K562 (cell line): Measurements from ENCODE around the gene SFMBT2. TPM values are rescaled to one million over a fixed set of nuclear protein-coding genes. Genes with fewer than 3 reads are reported as not detected.

Source experiments
- ATAC-seq: fragments of 200-7000 bp; cut with Tn5 transposase; 3 replicates; pipeline ENCODE4 v1.9.1; 2020; ENCODE audit warnings: moderate library complexity
- Bru-seq: library from RNA; stranded (reverse); fragments of 400-500 nt; gene quantifications from one replicate; lab custom pipeline; 2021; lab: Mats Ljungman, UMichigan
- BruChase-seq, 2 experiments: library from RNA; stranded (reverse); fragments of 400-500 nt; gene quantifications; one replicate each; lab custom pipeline; 2021; lab: Mats Ljungman, UMichigan
- BruUV-seq: library from RNA; stranded (reverse); fragments of 400-500 nt; replicated peaks from 2 replicates; lab custom pipeline; 2021; lab: Mats Ljungman, UMichigan
- CTCF ChIA-PET: fragments of 300-600 bp; formaldehyde crosslinking; extraction: SDS; loops from one replicate; lab custom pipeline; 2021; ENCODE audit warnings: low intra/inter-chr PET ratio; lab: Yijun Ruan, JAX
- POLR2A ChIA-PET: fragments of 300-600, 350-650 bp; sonication (Branson Sonifier 250); formaldehyde crosslinking; extraction: SDS; loops from one replicate; lab custom pipeline; 2021; ENCODE audit warnings: antibody characterized with exemption, inconsistent platforms; lab: Yijun Ruan, JAX
- DNase-seq, 4 experiments: peaks; one replicate each; pipeline versions ENCODE4 v3.0.0 to v3.0.0-alpha.2; 2011 to 2018; ENCODE audit warnings: low spot score in 3 of 4, mixed read lengths in 3 of 4; ENCODE audit errors: extremely low read depth in 1 of 4
- FAIRE-seq: peaks from 2 replicates; lab custom pipeline; 2011; peaks lifted over from hg19 to GRCh38; lab: Jason Lieb, UNC
- H2AFZ ChIP-seq: 2 replicates; pipeline ENCODE4 v1.6.0; 2011; ENCODE audit warnings: low read depth, low read length, control low read depth, inconsistent platforms
- H3K27ac ChIP-seq: fragments of 200-600 bp; 3 replicates; pipeline ENCODE4 v1.8.0; 2011; ENCODE audit warnings: low read depth, mild to moderate bottlenecking, control low read depth, inconsistent platforms, low read length, moderate library complexity, mixed read lengths; ENCODE audit errors: extremely low read depth
- H3K27me3 ChIP-seq, 2 experiments: fragments of 300-600 bp in 1 of 2; 2 replicates in 1 of 2; 3 replicates in 1 of 2; pipeline versions ENCODE4 v1.6.0 to v1.8.0; 2011; ENCODE audit warnings: inconsistent platforms in 2 of 2, low read length in 2 of 2, mild to moderate bottlenecking in 1 of 2, mixed read lengths in 1 of 2, moderate library complexity in 1 of 2; ENCODE audit not compliant: control insufficient read depth in 2 of 2, insufficient read depth in 2 of 2
- H3K36me3 ChIP-seq: fragments of 300-600 bp; 3 replicates; pipeline ENCODE4 v1.8.0; 2011; ENCODE audit warnings: mild to moderate bottlenecking, low read length, inconsistent platforms; ENCODE audit not compliant: control insufficient read depth, insufficient read depth
- H3K4me1 ChIP-seq, 2 experiments: fragments of 200-600 bp in 1 of 2; replicated peaks in 1 of 2; 2 replicates in 1 of 2; 3 replicates in 1 of 2; pipeline versions ENCODE4 v1.5.1 to v1.8.0; 2011; ENCODE audit warnings: inconsistent platforms in 2 of 2, low read length in 2 of 2, mild to moderate bottlenecking in 1 of 2, mixed read lengths in 1 of 2, moderate library complexity in 1 of 2; ENCODE audit not compliant: control insufficient read depth in 2 of 2, insufficient read depth in 2 of 2
- H3K4me2 ChIP-seq: 2 replicates; pipeline ENCODE4 v1.6.1; 2011; ENCODE audit warnings: low read length, control low read depth, inconsistent platforms, mixed read lengths; ENCODE audit not compliant: insufficient read depth
- H3K4me3 ChIP-seq: fragments of 200-600 bp; sonication (generic), shearing (Covaris generic); 2 replicates; pipeline ENCODE4 v1.5.1; 2016; ENCODE audit warnings: control low read depth, inconsistent platforms
- H3K79me2 ChIP-seq: fragments of 200-600 bp; 3 replicates; pipeline ENCODE4 v1.8.0; 2011; ENCODE audit warnings: low read length, inconsistent platforms; ENCODE audit not compliant: control insufficient read depth, insufficient read depth
- H3K9ac ChIP-seq, 2 experiments: 2 replicates each; pipeline versions ENCODE4 v1.6.0 to v1.6.1; 2011; ENCODE audit warnings: low read depth in 2 of 2, low read length in 2 of 2, control low read depth in 1 of 2, inconsistent platforms in 1 of 2, mild to moderate bottlenecking in 1 of 2, mixed read lengths in 1 of 2; ENCODE audit not compliant: insufficient read depth in 1 of 2
- H3K9me1 ChIP-seq: one replicate; pipeline ENCODE4 v1.6.0; 2011; ENCODE audit warnings: inconsistent platforms, mild to moderate bottlenecking, low read length, moderate library complexity; ENCODE audit not compliant: control insufficient read depth, insufficient read depth
- H3K9me3 ChIP-seq: replicated peaks from 2 replicates; pipeline ENCODE4 v1.5.1; 2011; ENCODE audit warnings: low read depth, low read length, inconsistent platforms; ENCODE audit not compliant: control insufficient read depth, insufficient read depth
- H4K20me1 ChIP-seq: replicated peaks from 2 replicates; pipeline ENCODE4 v1.6.1; 2011; ENCODE audit warnings: low read length, inconsistent platforms, mixed read lengths; ENCODE audit not compliant: control insufficient read depth, insufficient read depth
- HDAC6 ChIP-seq: IDR thresholded peaks from 2 replicates; pipeline ENCODE4 v1.6.1; 2012; ENCODE audit warnings: low read depth, mild to moderate bottlenecking, control low read depth, inconsistent platforms, low read length, moderate library complexity
- L3MBTL2 ChIP-seq: fragments of 450-650 bp; IDR thresholded peaks from 2 replicates; pipeline ENCODE4 v1.6.1; 2016; ENCODE audit warnings: mild to moderate bottlenecking, moderate library complexity
- MEIS2 ChIP-seq: fragments of 450-650 bp; IDR thresholded peaks from 2 replicates; pipeline ENCODE4 v1.6.1; 2014; ENCODE audit warnings: mild to moderate bottlenecking; ENCODE audit not compliant: partially characterized antibody
- PCBP1 ChIP-seq: fragments of 200-400 bp; formaldehyde crosslinking; IDR thresholded peaks from 2 replicates; pipeline ENCODE4 v1.6.1; 2018; ENCODE audit warnings: mild to moderate bottlenecking, low read depth, low read length; ENCODE audit not compliant: poor library complexity, severe bottlenecking
- WGBS: fragments of 100-300 bp; shearing (Covaris generic); methylation state at CpG from one replicate; pipeline ENCODE4 v1.1.6; 2016; ENCODE audit warnings: low coverage, mixed read lengths; ENCODE audit not compliant: insufficient coverage; ENCODE audit errors: missing lambda C conversion rate; 5-methylcytosine and 5-hydroxymethylcytosine counted together
- in situ Hi-C: fragments of 300-500 bp; cut with MboI; formaldehyde crosslinking; loops from 4 replicates; pipeline ENCODE4 v1.15.0; 2018; ENCODE audit warnings: inconsistent platforms, mixed read lengths
- intact Hi-C: fragments of 100-400 bp; cut with micrococcal nuclease; formaldehyde crosslinking; loops from 2 replicates; pipeline ENCODE4 v1.14.2; 2022
- long read RNA-seq, 3 experiments: library from polyadenylated mRNA in 2 of 3; library from RNA in 1 of 3; unstranded in 2 of 3; stranded (forward) in 1 of 3; transcript quantifications; one replicate each; pipeline ENCODE4 v2.0.0, GENCODE V29; 2019 to 2022
- polyA minus RNA-seq, 3 experiments: library from RNA; depleted of rRNA, polyadenylated mRNA; stranded (reverse); fragments of >200 nt; gene quantifications; 2 replicates each; pipeline ENCODE4 v1.2.3, GENCODE V29; 2011
- polyA plus RNA-seq, 8 experiments: library from polyadenylated mRNA; depleted of rRNA in 4 of 8; stranded (reverse) in 5 of 8; unstranded in 3 of 8; fragments of >200 nt; fragmentation: Nextera tagmentation in 2 of 8; fragmentation: Illumina TruSeq in 1 of 8; extraction: Ambion mirVana in 2 of 8; extraction: Trizol in 1 of 8; gene quantifications; 2 replicates each; pipeline versions ENCODE4 v1.2.1 to v1.2.3, GENCODE V29; 2011 to 2014; ENCODE audit warnings: inconsistent platforms in 1 of 8, missing spikeins in 1 of 8
- total RNA-seq, 7 experiments: library from RNA; depleted of rRNA in 6 of 7; stranded (reverse); fragments of >200 nt in 6 of 7; fragmentation: Illumina TruSeq in 2 of 7; extraction: Trizol in 2 of 7; gene quantifications; 2 replicates each; pipeline versions ENCODE4 v1.2.1 to v1.2.3, GENCODE V29; 2011 to 2021; ENCODE audit warnings: low replicate concordance in 1 of 7
- TF ChIP-seq, protein P1 (sequence below), 3 experiments: IDR thresholded peaks in 2 of 3; conservative IDR thresholded peaks in 1 of 3; 2 replicates each; pipeline ENCODE4 v1.5.1; 2011 to 2012; ENCODE audit warnings: low read length in 3 of 3, mild to moderate bottlenecking in 3 of 3, control low read depth in 2 of 3, improper control_type of control experiment in 1 of 3, inconsistent platforms in 1 of 3, low read depth in 1 of 3, mixed read lengths in 1 of 3, moderate library complexity in 1 of 3; ENCODE audit not compliant: insufficient read depth in 2 of 3
- TF ChIP-seq, protein P2 (sequence below): fragments of 450-650 bp; IDR thresholded peaks from 2 replicates; pipeline ENCODE4 v1.6.1; 2016; ENCODE audit warnings: antibody characterized with exemption

Gene SFMBT2
- 51.8 and 114 TPM in 2 replicates for total RNA-seq (2011; cell fraction: chromatin; rRNA removed; ENCODE audit: low replicate concordance)
- total RNA-seq (2011; cell fraction: nucleolus; rRNA removed), result 23.8 and 29.5 TPM in 2 replicates
- total RNA-seq (2011; cell fraction: nucleoplasm; rRNA removed), result 50.7 and 67.7 TPM in 2 replicates
- total RNA-seq (2014; rRNA removed) (5.2 and 6.4 TPM in 2 replicates), total RNA-seq (2014; rRNA removed; fragmentation: Illumina TruSeq; extraction: Trizol) (9.6 and 9.9 TPM in 2 replicates), total RNA-seq (2015; rRNA removed; fragmentation: Illumina TruSeq; extraction: Trizol) (7.3 and 7.6 TPM in 2 replicates), total RNA-seq (2021) (12.1 and 13.6 TPM in 2 replicates), polyA plus RNA-seq (2011; rRNA removed) (8.4 and 10.0 TPM in 2 replicates), polyA plus RNA-seq (2014; fragmentation: Illumina TruSeq; extraction: Trizol) (7.8 and 9.2 TPM in 2 replicates), polyA plus RNA-seq (2014; fragmentation: Nextera tagmentation; extraction: Ambion mirVana) (1 to 10 TPM; 1.2 TPM), polyA plus RNA-seq (2014; rRNA removed) (6.2 and 6.5 TPM in 2 replicates), polyA minus RNA-seq (2011; rRNA and poly(A)+ RNA removed) (17.7 and 30.0 TPM in 2 replicates), Bru-seq, nascent RNA (percentile 81 among the genes with signal in this experiment), BruChase-seq, experiment 1, labeled RNA remaining after a 2-hour chase (percentile 80 among the genes with signal in this experiment), BruChase-seq, experiment 2, labeled RNA remaining after a 6-hour chase (percentile 80 among the genes with signal in this experiment)
- 4.1 and 7.4 TPM in 2 replicates for polyA plus RNA-seq (2011; cell fraction: cytosol; rRNA removed)
- 23.9 and 27.9 TPM in 2 replicates for polyA plus RNA-seq (2011; cell fraction: nucleus; rRNA removed)
- 5.0 and 6.9 TPM in 2 replicates for polyA plus RNA-seq (2012)
- polyA minus RNA-seq (2011; cell fraction: cytosol; rRNA and poly(A)+ RNA removed), result 8.5 and 9.5 TPM in 2 replicates
- polyA minus RNA-seq (2011; cell fraction: nucleus; rRNA and poly(A)+ RNA removed), result 18.8 and 35.8 TPM in 2 replicates
- long read RNA-seq, experiment 1, partial matches to known transcripts, result 8 of 24 reads
- long read RNA-seq, experiment 1, other reads (novel, unspliced or antisense), result 16 of 24 reads
- long read RNA-seq, experiment 2, partial matches to known transcripts, result 0 of 4 reads
- long read RNA-seq, experiment 2, other reads (novel, unspliced or antisense), result 4 of 4 reads
- long read RNA-seq, experiment 3, partial matches to known transcripts, result 0 of 1 reads
- long read RNA-seq, experiment 3, other reads (novel, unspliced or antisense), result 1 of 1 reads

DNA sequence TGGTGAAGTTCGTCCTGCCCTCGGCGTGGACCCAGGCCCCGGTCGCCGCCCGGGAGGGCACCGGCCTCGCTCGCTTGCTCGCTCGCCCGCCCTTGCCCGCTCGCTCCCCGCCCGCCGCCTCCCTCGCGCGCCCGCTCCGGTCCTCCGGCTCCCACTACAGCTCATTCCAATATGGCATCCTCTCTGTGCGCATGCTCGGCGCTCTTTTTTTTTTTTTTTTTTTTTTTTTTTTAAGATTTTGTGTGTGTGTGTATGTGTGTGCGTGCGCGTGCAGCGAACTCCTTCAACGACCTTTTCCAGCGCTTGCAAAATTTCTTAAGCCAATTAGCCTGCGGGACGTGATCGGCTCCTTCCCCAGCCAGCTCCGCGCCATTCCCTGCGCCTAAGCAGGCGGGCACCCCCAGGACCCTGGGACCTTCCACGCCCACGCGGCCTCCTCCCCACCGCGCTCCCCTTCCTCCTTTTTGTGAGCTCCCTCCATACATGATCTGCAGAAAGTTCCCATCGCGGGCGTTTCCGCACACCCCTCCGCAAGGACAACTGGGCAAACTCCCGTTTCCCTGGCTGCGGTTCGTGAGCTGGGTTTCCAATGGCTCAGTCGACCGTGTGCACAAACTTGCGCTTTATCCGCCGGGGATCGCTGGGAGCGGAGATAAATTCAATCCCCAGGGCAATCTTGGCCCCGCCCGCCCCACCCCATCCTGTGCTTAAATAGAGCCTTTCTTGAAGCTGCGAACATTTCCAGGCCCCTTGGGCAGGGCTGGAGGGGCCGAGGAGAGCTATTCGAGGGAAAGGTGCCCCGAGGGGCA, at the start of gene SFMBT2:
SFMBT2 (minus strand) TSS at position 173 of the 809 bp plus-strand sequence. CDS start 29,136 bp downstream, outside the sequence.
- peak within 1 kb of the TSS; percentile 81 for H2AFZ ChIP-seq
- peaks cover 18 to 34% of the 10 kb centered on the region in 2 experiments for H3K4me1 ChIP-seq
- 32% methylated on average over 35 of the region's 66 CpGs for WGBS
- H3K79me2 ChIP-seq, result peaks cover 48% of the 10 kb centered on the region
- DNase-seq, result peak; percentile 70 to 83 (median 80)
- in situ Hi-C loops, result loop anchor here (25.0 kb wide), 1 partner anchor 724 kb away; no protein-coding TSS in a partner anchor
- no peaks in the 10 kb centered on the region for H3K9me1 ChIP-seq
- no peaks in the 10 kb centered on the region for H3K27me3 ChIP-seq
- no TSS peak for BruUV-seq
- peaks cover 4% of the 10 kb centered on the region; the same call in 1 of the 2 replicates for H4K20me1 ChIP-seq
- no peaks in the 10 kb centered on the region for H3K36me3 ChIP-seq
- FAIRE-seq, result no peak
- H3K27ac ChIP-seq, result peak within 1 kb of the TSS; percentile 83
- no peaks in the 10 kb centered on the region; the same call in 1 of the 2 replicates for H3K9me3 ChIP-seq
- ATAC-seq, result peak; percentile 70
- POLR2A ChIA-PET, result interaction anchor here (0.6 to 1.7 kb wide), 4 partner anchors 11 to 1685 kb away, joined by 3 to 6 read pairs (median 4); no protein-coding TSS in a partner anchor
- H3K4me3 ChIP-seq, result peak within 1 kb of the TSS; percentile 85
- peak within 1 kb of the TSS; percentile 81 to 98 for H3K9ac ChIP-seq
- intact Hi-C loops, result no loop called here
- H3K4me2 ChIP-seq, result peak within 1 kb of the TSS; percentile 85
- CTCF ChIA-PET, result no interaction called here
- TF ChIP-seq HDAC6, result no peak
- TF ChIP-seq L3MBTL2, result 0 out of 2 replicates have a peak, but pooled peaks have one; percentile 41
- TF ChIP-seq, protein P1, sequence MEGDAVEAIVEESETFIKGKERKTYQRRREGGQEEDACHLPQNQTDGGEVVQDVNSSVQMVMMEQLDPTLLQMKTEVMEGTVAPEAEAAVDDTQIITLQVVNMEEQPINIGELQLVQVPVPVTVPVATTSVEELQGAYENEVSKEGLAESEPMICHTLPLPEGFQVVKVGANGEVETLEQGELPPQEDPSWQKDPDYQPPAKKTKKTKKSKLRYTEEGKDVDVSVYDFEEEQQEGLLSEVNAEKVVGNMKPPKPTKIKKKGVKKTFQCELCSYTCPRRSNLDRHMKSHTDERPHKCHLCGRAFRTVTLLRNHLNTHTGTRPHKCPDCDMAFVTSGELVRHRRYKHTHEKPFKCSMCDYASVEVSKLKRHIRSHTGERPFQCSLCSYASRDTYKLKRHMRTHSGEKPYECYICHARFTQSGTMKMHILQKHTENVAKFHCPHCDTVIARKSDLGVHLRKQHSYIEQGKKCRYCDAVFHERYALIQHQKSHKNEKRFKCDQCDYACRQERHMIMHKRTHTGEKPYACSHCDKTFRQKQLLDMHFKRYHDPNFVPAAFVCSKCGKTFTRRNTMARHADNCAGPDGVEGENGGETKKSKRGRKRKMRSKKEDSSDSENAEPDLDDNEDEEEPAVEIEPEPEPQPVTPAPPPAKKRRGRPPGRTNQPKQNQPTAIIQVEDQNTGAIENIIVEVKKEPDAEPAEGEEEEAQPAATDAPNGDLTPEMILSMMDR (IDR thresholded peaks at IDR 0.05 in 2 of 3, conservative IDR thresholded peaks at IDR 0.05 in 1 of 3; ENCODE audit: insufficient read depth in 2 of 3, low read depth in 1 of 3, low read length in 3 of 3), result peak in 2 of 3 experiments; percentile 4 to 9; a peak in 1 of 6 replicates
- TF ChIP-seq, protein P2, sequence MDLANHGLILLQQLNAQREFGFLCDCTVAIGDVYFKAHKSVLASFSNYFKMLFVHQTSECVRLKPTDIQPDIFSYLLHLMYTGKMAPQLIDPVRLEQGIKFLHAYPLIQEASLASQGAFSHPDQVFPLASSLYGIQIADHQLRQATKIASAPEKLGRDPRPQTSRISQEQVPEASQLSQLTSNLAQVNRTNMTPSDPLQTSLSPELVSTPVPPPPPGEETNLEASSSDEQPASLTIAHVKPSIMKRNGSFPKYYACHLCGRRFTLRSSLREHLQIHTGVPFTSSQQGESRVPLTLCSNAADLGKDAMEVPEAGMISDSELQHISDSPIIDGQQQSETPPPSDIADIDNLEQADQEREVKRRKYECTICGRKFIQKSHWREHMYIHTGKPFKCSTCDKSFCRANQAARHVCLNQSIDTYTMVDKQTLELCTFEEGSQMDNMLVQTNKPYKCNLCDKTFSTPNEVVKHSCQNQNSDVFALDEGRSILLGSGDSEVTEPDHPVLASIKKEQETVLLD, result peak; percentile 63; the same call in 1 of the 2 replicates
- no peak for TF ChIP-seq PCBP1
- TF ChIP-seq MEIS2, result peak; percentile 9
